Adrenal gland (tissue), 5 donors: Measurements from ENCODE around the gene APOC1.

Source experiments
- POLR2A ChIP-seq, 2 donors: fragments of 450-650 bp; IDR thresholded peaks; one replicate each; pipeline ENCODE4 v1.6.1; 2017; ENCODE audit warnings: antibody characterized with exemption in 2 of 2, mild to moderate bottlenecking in 2 of 2, moderate library complexity in 1 of 2
- TF ChIP-seq, protein P1 (sequence below), 6 experiments: fragments of 450-650 bp in 4 of 6; fragments of 200-600 bp in 2 of 6; sonication (generic) in 1 of 6; IDR thresholded peaks; 1 replicate in 5 of 6; 2 replicates in 1 of 6; pipeline versions ENCODE4 v1.5.1 to v1.8.0; 2016 to 2021; ENCODE audit warnings: antibody characterized with exemption in 6 of 6, mild to moderate bottlenecking in 2 of 6, moderate library complexity in 1 of 6
- donor health status: DM: no; HTN: no; CAD: no.

DNA sequence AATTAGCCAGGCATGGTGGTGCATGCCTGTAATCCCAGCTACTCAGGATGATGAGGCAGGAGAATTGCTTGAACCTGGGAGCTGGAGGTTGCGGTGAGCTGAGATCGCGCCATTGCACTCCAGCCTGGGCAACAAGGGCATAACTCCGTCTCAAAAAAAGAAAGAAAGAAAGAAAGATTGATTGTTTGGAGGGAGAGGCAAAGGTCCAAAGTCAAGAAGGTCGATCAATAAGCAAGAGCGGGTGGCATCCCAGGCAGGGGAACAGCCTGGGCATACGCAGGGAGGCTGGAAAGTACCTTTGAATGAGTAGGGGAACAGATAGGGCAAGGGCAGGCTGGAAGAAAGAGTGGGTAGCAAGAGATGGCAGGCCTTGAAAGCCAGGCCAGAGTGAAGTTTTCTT, 15.7 kb downstream of the APOC1 start:
- TF ChIP-seq, protein P1, sequence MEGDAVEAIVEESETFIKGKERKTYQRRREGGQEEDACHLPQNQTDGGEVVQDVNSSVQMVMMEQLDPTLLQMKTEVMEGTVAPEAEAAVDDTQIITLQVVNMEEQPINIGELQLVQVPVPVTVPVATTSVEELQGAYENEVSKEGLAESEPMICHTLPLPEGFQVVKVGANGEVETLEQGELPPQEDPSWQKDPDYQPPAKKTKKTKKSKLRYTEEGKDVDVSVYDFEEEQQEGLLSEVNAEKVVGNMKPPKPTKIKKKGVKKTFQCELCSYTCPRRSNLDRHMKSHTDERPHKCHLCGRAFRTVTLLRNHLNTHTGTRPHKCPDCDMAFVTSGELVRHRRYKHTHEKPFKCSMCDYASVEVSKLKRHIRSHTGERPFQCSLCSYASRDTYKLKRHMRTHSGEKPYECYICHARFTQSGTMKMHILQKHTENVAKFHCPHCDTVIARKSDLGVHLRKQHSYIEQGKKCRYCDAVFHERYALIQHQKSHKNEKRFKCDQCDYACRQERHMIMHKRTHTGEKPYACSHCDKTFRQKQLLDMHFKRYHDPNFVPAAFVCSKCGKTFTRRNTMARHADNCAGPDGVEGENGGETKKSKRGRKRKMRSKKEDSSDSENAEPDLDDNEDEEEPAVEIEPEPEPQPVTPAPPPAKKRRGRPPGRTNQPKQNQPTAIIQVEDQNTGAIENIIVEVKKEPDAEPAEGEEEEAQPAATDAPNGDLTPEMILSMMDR (IDR thresholded peaks at IDR 0.05): no peak
- no peak for TF ChIP-seq POLR2A (IDR thresholded peaks at IDR 0.05)
